GM12801 (cell line): ENCODE measurements around the gene ZNF90.

Source experiments
- CTCF ChIP-seq: IDR thresholded peaks from one replicate; pipeline ENCODE4 v1.5.1; 2011; ENCODE audit warnings: control low read depth; ENCODE audit not compliant: insufficient read length; ENCODE audit errors: extremely low read depth

The ZNF90 gene

GRCh38 chr19:20051841-20052768 is 25.7 kb upstream of the ZNF90 start:
- TF ChIP-seq CTCF = no peak

- TF ChIP-seq CTCF = no peak
Measured at GRCh38 chr19:20060282-20060681, 17.5 kb upstream of the ZNF90 start.

- TF ChIP-seq CTCF = no peak
Measured at GRCh38 chr19:20066861-20067260, 10.9 kb upstream of the ZNF90 start.

- TF ChIP-seq CTCF = no peak
Measured at GRCh38 chr19:20067943-20068342, 9.9 kb upstream of the ZNF90 start.

GRCh38 chr19:20070691-20071090 is 7.1 kb upstream of the ZNF90 start:
- no peak for TF ChIP-seq CTCF

GRCh38 chr19:20072936-20073335 is 4.9 kb upstream of the ZNF90 start:
- no peak for TF ChIP-seq CTCF

- no peak for TF ChIP-seq CTCF
Measured at GRCh38 chr19:20078581-20079031, 806 bp downstream of the ZNF90 start.
